ENCODE measurements around the gene INO80E. TPM values are rescaled to one million over a fixed set of nuclear protein-coding genes. Genes with fewer than 3 reads are reported as not detected.
A peak's percentile ranks its signal among the peaks of the same experiment; 100 is the strongest.

The INO80E gene
- total RNA-seq (2021; ENCODE audit: unreplicated experiment) = 104 TPM
- polyA plus RNA-seq (2012; ENCODE audit: insufficient read length) = 198 TPM
- Bru-seq, nascent RNA = percentile 72 among the genes with signal in this experiment
- BruChase-seq, experiment 1, labeled RNA remaining after a 2-hour chase = percentile 79 among the genes with signal in this experiment
- percentile 79 among the genes with signal in this experiment for BruChase-seq, experiment 2, labeled RNA remaining after a 6-hour chase
- long read RNA-seq, transcript INO80E-207 (7 exons, 2,103 nt) = major isoform, 8 of 46 reads
- long read RNA-seq, partial matches to known transcripts = 12 of 46 reads
- long read RNA-seq, other reads (novel, unspliced or antisense) = 22 of 46 reads

GRCh38 chr16:29995911-29996765, at the start of gene INO80E:
Gene INO80E, plus strand, starts transcription at chr16:29996241. Its CDS starts 70 bp downstream, at chr16:29996311.
- in situ Hi-C loops (cut with HindIII; ENCODE audit: low pct_unique_long_range_greater_than_20kb, low sequenced_read_pairs) (no loop called here), intact Hi-C loops (cut with micrococcal nuclease; ENCODE audit: unreplicated experiment) (no loop called here)
- POLR2A ChIA-PET = no interaction called here
- ATAC-seq = peak; percentile 96
- BruUV-seq (replicated peaks) = TSS peak; percentile 73
- Histone ChIP-seq H3K27me3 (ENCODE audit: control insufficient read depth, insufficient read depth, low read length) (no peaks in the 10 kb centered on the region), H3K27ac (ENCODE audit: low read length) (peak within 1 kb of the TSS; percentile 100), H3K9me3 (ENCODE audit: control insufficient read depth, insufficient read depth, low read depth, low read length) (no peaks in the 10 kb centered on the region), H3K36me3 (ENCODE audit: control insufficient read depth, insufficient read depth, low read length) (peaks cover 5% of the 10 kb centered on the region), H3K4me1 (ENCODE audit: control insufficient read depth, insufficient read depth, low read length) (peaks cover 31% of the 10 kb centered on the region), H3K4me3 (ENCODE audit: low read depth in 2 of 2, low read length in 2 of 2) (peak within 1 kb of the TSS; percentile 72 to 98)
- CTCF ChIA-PET = interaction anchor here (0.6 kb wide), 1 partner anchor 97 kb away, joined by 4 read pairs; the partner anchor contains the start of gene SEZ6L2
- TF ChIP-seq POLR2AphosphoS5 (IDR thresholded peaks at IDR 0.05; ENCODE audit: low read depth, low read length) (peak; percentile 67), TCF7L2 (IDR thresholded peaks at IDR 0.05; ENCODE audit: low read depth, low read length) (no peak), REST (IDR thresholded peaks at IDR 0.05; ENCODE audit: insufficient read depth in 1 of 2, low read depth in 2 of 2, low read length in 1 of 2) (no peak; a peak in 1 of 4 replicates), SIN3A (IDR thresholded peaks at IDR 0.05; ENCODE audit: borderline replicate concordance, insufficient read depth, low read depth, low read length) (no peak)
- peak; percentile 84 for DNase-seq (ENCODE audit: low read depth, low spot score)

GRCh38 chr16:29947897-29948296, 48.1 kb upstream of the INO80E start:
- ChIA-PET POLR2A (no interaction called here), CTCF (no interaction called here)
- H3K27me3 ChIP-seq (ENCODE audit: control insufficient read depth, insufficient read depth, low read length) = no peaks in the 10 kb centered on the region
- intact Hi-C loops (cut with micrococcal nuclease; ENCODE audit: unreplicated experiment) = no loop called here
- no peak overlapping the region for H3K27ac ChIP-seq (ENCODE audit: low read length)
- in situ Hi-C loops (cut with HindIII; ENCODE audit: low pct_unique_long_range_greater_than_20kb, low sequenced_read_pairs) = no loop called here
- ATAC-seq (no peak), DNase-seq (ENCODE audit: low read depth, low spot score) (no peak)
- TF ChIP-seq CTCF (IDR thresholded peaks at IDR 0.05) = no peak
- no peak for TF ChIP-seq TCF7L2 (IDR thresholded peaks at IDR 0.05; ENCODE audit: low read depth, low read length)
- TF ChIP-seq POLR2AphosphoS5 (IDR thresholded peaks at IDR 0.05; ENCODE audit: low read depth, low read length) = no peak
- TF ChIP-seq REST (IDR thresholded peaks at IDR 0.05; ENCODE audit: insufficient read depth in 1 of 2, low read depth in 2 of 2, low read length in 1 of 2) = no peak
- TF ChIP-seq SIN3A (IDR thresholded peaks at IDR 0.05; ENCODE audit: borderline replicate concordance, insufficient read depth, low read depth, low read length) = no peak
- peaks cover 4% of the 10 kb centered on the region; the same call in 1 of the 2 replicates for H3K9me3 ChIP-seq (ENCODE audit: control insufficient read depth, insufficient read depth, low read depth, low read length)
- BruUV-seq (replicated peaks) = no TSS peak
- no peak overlapping the region for H3K4me3 ChIP-seq (ENCODE audit: low read depth in 2 of 2, low read length in 2 of 2)
- peaks cover 13% of the 10 kb centered on the region for H3K4me1 ChIP-seq (ENCODE audit: control insufficient read depth, insufficient read depth, low read length)
- H3K36me3 ChIP-seq (ENCODE audit: control insufficient read depth, insufficient read depth, low read length) = no peaks in the 10 kb centered on the region
